Loucy (cell line): Measurements from ENCODE around the gene NT5DC4.

Experiments used
- H2AFZ ChIP-seq: fragments of 200-600 bp; sonication (generic); 2 replicates; pipeline ENCODE4 v1.6.0; 2016; ENCODE audit warnings: antibody characterized with exemption, mild to moderate bottlenecking, low read length, moderate library complexity
- H3F3A ChIP-seq: fragments of 200-600 bp; 2 replicates; pipeline ENCODE4 v1.6.0; 2016; ENCODE audit warnings: antibody characterized with exemption, low read depth, mild to moderate bottlenecking
- H3K27me3 ChIP-seq: fragments of 200-600 bp; sonication (generic); 2 replicates; pipeline ENCODE4 v1.6.1; 2014; ENCODE audit warnings: low read length, mild to moderate bottlenecking; ENCODE audit not compliant: insufficient read depth, poor library complexity, severe bottlenecking
- H3K36me3 ChIP-seq: fragments of 200-600 bp; sonication (generic); 2 replicates; pipeline ENCODE4 v1.6.1; 2016; ENCODE audit warnings: low read length; ENCODE audit not compliant: insufficient read depth
- H3K4me1 ChIP-seq: fragments of 200-600 bp; sonication (generic); 2 replicates; pipeline ENCODE4 v1.5.1; 2014; ENCODE audit warnings: low read length, mild to moderate bottlenecking; ENCODE audit not compliant: insufficient read depth, poor library complexity, severe bottlenecking
- H3K4me2 ChIP-seq: fragments of 200-600 bp; sonication (generic); 2 replicates; pipeline ENCODE4 v1.6.0; 2014; ENCODE audit warnings: antibody characterized with exemption, low read length, low read depth, mild to moderate bottlenecking; ENCODE audit not compliant: poor library complexity, severe bottlenecking
- H3K4me3 ChIP-seq: fragments of 200-600 bp; sonication (generic); 2 replicates; pipeline ENCODE4 v1.5.1; 2014; ENCODE audit warnings: low read length, mild to moderate bottlenecking, mixed read lengths; ENCODE audit not compliant: poor library complexity, severe bottlenecking
- H3K79me2 ChIP-seq: fragments of 200-600 bp; sonication (generic); 2 replicates; pipeline ENCODE4 v1.6.1; 2014; ENCODE audit warnings: low read length; ENCODE audit not compliant: insufficient read depth
- H3K9ac ChIP-seq: fragments of 200-600 bp; sonication (generic); 2 replicates; pipeline ENCODE4 v1.6.0; 2014; ENCODE audit warnings: mild to moderate bottlenecking, low read depth, low read length, moderate library complexity; ENCODE audit not compliant: poor library complexity, severe bottlenecking
- H3K9me2 ChIP-seq: fragments of 200-600 bp; sonication (generic); replicated peaks from 2 replicates; pipeline ENCODE4 v1.6.1; 2016; ENCODE audit warnings: low read depth, low read length, mixed read lengths
- H3K9me3 ChIP-seq: fragments of 200-600 bp; sonication (generic); 2 replicates; pipeline ENCODE4 v1.6.1; 2014; ENCODE audit warnings: mild to moderate bottlenecking, antibody characterized with exemption, low read length, low read depth; ENCODE audit not compliant: insufficient read depth
- H4K20me1 ChIP-seq: fragments of 200-600 bp; sonication (generic); 2 replicates; pipeline ENCODE4 v1.6.0; 2014; ENCODE audit warnings: antibody characterized with exemption, low read length, mild to moderate bottlenecking; ENCODE audit not compliant: insufficient read depth, poor library complexity, severe bottlenecking
- EZH2phosphoT487 ChIP-seq: fragments of 200-600 bp; IDR thresholded peaks from 2 replicates; pipeline ENCODE4 v1.6.1; 2018; ENCODE audit warnings: antibody characterized with exemption, mild to moderate bottlenecking, moderate library complexity, borderline replicate concordance
- TF ChIP-seq, protein P1 (sequence below): fragments of 200-600 bp; sonication (generic); conservative IDR thresholded peaks from 2 replicates; pipeline ENCODE4 v1.5.1; 2014; ENCODE audit warnings: mild to moderate bottlenecking, antibody characterized with exemption, low read length

NT5DC4 gene

DNA sequence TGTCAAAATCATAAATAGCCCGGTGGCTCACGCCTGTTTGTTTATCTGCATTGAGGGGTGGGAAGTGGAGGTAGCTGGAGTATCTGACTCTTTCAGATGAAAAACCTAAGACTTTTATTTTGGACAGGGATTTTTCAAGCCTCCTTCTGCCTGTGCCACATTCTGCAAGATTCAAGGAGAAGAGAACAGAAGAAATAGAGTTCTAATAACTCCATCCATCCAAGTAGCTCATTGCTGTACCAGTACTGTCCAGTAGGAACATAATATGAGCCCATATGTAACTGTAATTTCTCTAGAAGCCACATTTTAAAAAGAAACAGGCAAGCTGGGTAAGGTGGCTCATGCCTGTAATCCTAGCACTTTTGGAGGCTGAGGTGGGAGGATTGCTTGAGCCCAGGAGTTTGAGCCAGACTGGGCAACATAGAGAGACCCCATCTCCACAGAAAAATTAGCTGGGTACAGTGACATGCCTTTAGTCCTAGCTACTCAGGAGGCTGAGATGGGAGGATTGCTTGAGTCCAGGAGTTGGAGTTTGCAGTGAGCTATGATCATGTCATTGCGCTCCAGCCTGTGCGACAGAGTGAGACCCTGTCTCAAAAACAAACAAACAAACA is 35.4 kb upstream of the NT5DC4 start:
- TF ChIP-seq, protein P1, sequence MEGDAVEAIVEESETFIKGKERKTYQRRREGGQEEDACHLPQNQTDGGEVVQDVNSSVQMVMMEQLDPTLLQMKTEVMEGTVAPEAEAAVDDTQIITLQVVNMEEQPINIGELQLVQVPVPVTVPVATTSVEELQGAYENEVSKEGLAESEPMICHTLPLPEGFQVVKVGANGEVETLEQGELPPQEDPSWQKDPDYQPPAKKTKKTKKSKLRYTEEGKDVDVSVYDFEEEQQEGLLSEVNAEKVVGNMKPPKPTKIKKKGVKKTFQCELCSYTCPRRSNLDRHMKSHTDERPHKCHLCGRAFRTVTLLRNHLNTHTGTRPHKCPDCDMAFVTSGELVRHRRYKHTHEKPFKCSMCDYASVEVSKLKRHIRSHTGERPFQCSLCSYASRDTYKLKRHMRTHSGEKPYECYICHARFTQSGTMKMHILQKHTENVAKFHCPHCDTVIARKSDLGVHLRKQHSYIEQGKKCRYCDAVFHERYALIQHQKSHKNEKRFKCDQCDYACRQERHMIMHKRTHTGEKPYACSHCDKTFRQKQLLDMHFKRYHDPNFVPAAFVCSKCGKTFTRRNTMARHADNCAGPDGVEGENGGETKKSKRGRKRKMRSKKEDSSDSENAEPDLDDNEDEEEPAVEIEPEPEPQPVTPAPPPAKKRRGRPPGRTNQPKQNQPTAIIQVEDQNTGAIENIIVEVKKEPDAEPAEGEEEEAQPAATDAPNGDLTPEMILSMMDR: peak; percentile 48
- TF ChIP-seq EZH2phosphoT487: no peak
- Histone ChIP-seq H3K79me2 (no peaks in the 10 kb centered on the region), H3K9me3 (no peaks in the 10 kb centered on the region), H2AFZ (0 out of 2 replicates have a peak overlapping the region, but pooled peaks have one; percentile 32), H3K36me3 (no peaks in the 10 kb centered on the region), H3K9me2 (no peaks in the 10 kb centered on the region), H3K4me1 (peaks cover 18% of the 10 kb centered on the region), H3F3A (no peaks in the 10 kb centered on the region), H3K27me3 (no peaks in the 10 kb centered on the region), H3K4me2 (no peak overlapping the region), H3K9ac (peak overlapping the region; percentile 38), H3K4me3 (no peak overlapping the region), H4K20me1 (no peaks in the 10 kb centered on the region)

GRCh38 chr2:112686348-112687217 is 34.2 kb upstream of the NT5DC4 start:
- no peaks in the 10 kb centered on the region for H4K20me1 ChIP-seq
- H3K9me3 ChIP-seq: no peaks in the 10 kb centered on the region
- no peaks in the 10 kb centered on the region for H3K27me3 ChIP-seq
- peaks cover 28% of the 10 kb centered on the region for H3K4me1 ChIP-seq
- H3F3A ChIP-seq: no peaks in the 10 kb centered on the region
- H3K79me2 ChIP-seq: no peaks in the 10 kb centered on the region
- H3K9me2 ChIP-seq: no peaks in the 10 kb centered on the region
- no peaks in the 10 kb centered on the region for H3K36me3 ChIP-seq
- H3K4me3 ChIP-seq: no peak overlapping the region
- TF ChIP-seq, protein P1: no peak
- no peak for TF ChIP-seq EZH2phosphoT487
- H2AFZ ChIP-seq: peak overlapping the region; percentile 79
- no peak overlapping the region for H3K4me2 ChIP-seq
- no peak overlapping the region for H3K9ac ChIP-seq

DNA sequence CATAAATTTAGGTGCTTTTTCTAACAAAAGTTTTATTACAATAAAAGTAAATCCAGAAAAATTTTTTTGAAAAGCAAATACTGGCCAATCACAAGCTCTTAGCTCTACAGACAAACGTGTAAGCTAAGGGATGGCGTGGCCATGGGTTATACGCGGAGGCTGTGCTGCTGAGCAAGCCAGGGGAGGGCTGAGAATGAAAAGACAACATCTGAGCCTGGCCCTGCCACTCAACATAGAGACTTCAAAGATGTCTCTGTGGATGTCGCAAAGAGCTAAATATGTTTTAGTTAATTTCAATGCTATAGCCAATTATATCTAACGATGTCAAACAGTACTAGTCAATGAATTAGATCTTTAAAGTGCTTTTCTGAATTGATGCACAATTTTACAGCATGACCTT is 33.3 kb upstream of the NT5DC4 start:
- TF ChIP-seq EZH2phosphoT487: no peak
- TF ChIP-seq, protein P1: no peak
- Histone ChIP-seq H3K79me2 (no peaks in the 10 kb centered on the region), H2AFZ (no peak overlapping the region), H3K9ac (no peak overlapping the region), H3K9me2 (no peaks in the 10 kb centered on the region), H3K4me2 (no peak overlapping the region), H3F3A (no peaks in the 10 kb centered on the region), H3K4me1 (peaks cover 37% of the 10 kb centered on the region), H4K20me1 (no peaks in the 10 kb centered on the region), H3K27me3 (no peaks in the 10 kb centered on the region), H3K36me3 (no peaks in the 10 kb centered on the region), H3K4me3 (no peak overlapping the region), H3K9me3 (no peaks in the 10 kb centered on the region)
